Inflammatory macrophage treated with lipopolysaccharide for 4 hours (primary cell): ENCODE results near the gene GRIA3.

ENCODE experiments used
- DNase-seq: peaks from one replicate; pipeline ENCODE4 v3.0.0-alpha.2; 2020

GRIA3 gene

GRCh38 chrX:123201720-123202119 is 17.6 kb downstream of the GRIA3 start:
- DNase-seq = no peak

DNA sequence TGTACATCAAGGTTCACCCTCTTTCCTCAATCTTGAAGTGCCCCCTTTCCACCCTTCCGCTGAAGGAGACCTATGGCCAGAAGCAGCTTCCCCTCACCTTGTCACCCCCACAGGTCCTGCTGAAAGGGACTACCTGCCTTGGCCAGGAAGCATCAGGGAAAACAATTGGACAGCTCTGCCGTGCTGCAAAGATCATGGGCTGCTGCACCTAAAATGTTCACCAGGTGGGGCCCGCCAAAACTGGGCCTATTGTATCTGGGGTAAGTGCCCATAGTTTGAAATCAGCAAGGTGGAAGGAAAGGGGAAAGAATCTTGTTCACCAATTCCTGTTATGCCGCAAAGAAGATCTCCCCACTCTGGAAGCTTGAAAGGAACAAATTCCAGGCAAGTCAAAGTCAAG is 18.4 kb downstream of the GRIA3 start:
- no peak for DNase-seq

- no peak for DNase-seq
These were observed 19.7 kb downstream of the GRIA3 start for GRCh38 chrX:123203772-123204171.

DNA sequence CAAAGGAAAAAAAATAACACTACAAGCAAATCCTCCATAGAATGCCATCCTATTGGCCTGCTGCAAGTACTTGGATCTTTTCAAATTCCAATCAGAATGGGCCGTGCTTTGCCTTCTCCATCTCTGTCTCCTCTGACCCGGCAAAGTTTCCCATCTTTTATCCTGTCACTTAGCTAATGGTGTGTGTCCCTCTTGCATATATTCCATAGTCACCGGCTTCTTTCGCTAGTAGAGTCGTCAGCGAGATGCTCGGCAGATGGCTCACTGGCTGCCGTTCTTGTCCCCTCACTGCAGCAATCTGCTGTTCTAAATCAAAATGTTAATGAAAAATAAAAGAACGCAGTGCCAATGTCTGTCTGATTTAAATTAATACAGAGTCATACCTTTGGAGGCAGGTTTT is 22.1 kb downstream of the GRIA3 start:
- no peak for DNase-seq

GRCh38 chrX:123210252-123210651 is 26.2 kb downstream of the GRIA3 start:
- DNase-seq = no peak

- no peak for DNase-seq
These were observed 31.5 kb downstream of the GRIA3 start for GRCh38 chrX:123215397-123216089.

DNA sequence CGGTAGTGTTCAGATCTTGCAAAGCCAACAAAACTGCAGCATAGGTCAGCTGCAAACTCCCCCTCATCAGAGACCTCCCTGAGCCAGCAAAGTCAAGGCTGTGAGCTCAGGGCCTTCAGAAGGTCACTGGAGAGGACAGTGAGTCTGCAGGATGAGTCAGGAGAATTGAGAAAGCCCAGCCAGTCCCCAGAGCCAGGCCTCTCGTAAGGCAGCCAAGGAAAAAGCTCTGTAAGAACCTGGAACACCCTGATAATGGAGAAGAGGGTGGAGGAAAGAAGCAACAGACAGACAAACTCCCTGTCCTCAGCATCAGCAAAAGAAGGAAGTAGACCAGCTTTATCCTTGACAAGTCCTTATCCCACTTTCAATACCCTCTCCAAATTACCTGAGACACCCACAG is 33.0 kb downstream of the GRIA3 start:
- DNase-seq = no peak

DNA sequence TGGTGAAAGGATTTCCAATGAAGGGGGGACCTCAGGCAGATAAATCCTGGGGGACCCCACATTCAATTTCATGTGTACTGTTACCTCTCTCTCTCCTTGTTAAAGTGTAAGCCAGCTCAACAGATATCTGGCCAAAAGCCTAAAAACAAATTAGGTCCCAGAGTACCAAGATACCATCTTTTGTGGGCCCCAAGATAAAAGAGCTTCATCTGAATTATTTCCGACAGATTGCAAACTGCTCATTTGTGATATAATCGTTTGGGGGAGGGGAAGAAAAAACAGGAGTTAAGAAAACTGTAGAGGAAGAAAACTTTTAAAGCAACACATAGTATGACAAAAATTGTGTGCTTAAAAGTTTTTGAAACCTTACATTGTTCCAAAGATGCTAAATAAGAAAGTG is 33.6 kb downstream of the GRIA3 start:
- DNase-seq = no peak

- no peak for DNase-seq
These were observed 35.8 kb downstream of the GRIA3 start for GRCh38 chrX:123219916-123220315.

DNA sequence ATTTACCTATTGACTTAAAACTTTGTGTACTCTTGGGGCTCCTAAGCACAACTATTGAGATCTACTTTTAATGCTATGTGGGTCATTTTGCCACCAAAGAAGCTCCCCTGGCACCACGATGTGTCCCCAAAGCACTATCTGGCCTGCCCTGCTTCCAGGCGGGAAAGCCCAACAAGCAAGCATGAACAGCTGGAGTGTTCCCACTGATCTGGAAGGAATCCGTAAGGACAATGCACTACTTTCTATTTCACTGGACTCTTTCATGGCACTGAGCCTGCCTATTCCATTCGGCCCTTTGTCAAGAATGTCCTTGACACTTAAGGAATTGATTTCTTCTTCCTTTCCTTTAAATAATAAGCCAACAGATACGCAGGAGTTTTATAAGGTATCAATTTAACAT is 38.8 kb downstream of the GRIA3 start:
- no peak for DNase-seq

DNA sequence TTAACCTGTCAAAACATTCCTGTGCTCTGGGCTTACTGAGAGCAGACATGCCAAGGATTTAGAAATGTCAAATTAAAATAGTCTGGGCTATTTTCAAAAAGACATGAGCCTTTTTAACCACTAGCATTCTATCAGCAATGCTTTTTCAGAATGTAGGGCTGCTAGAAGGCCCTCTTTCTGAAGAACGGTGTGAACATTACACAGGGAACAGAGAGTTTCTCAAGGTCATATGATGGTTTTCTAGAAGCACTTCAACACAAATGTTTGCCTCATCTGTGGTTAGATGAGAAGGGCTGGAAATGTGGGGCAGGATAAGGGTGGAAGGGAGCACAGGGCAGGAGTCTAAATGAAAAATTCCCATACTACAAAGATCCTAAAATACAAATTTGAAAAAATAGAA is 39.3 kb downstream of the GRIA3 start:
- DNase-seq = no peak

DNA sequence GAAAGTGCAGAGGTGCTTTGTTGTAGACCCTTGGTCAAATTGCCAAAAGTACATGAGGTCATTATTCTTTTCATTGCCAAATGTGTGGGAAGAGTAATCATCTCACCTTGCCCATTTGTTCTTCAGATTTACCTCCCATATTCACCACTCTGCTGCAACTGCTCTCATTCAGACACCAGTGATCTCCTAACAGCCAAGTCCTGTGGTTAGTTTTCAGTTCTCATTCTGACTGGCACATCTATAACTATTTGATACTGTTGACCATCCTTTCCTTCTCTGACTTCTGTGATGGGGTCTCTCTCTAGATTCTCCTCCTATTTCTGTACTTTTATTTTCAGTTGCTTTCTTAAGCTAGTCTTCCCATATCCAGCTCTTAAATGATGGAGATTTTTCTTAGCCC is 39.8 kb downstream of the GRIA3 start:
- DNase-seq = no peak

DNA sequence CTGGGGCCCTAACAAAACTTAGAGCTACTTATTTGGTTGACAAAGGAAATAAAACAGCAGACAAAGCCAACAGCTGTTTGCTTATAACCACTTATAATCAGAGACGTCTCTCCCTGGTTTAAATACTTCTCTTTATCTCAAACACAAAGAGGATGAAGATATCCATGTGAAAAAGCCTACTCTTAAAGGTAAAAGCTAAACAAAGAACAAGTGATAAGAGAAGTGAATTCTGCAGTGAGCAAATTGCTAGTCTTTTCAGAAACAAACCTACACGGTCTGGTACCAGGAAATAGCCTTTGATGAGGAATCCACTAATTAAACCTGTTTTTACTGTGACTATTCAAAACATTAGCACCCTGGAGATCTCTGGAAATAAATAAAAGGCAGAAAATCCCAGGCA is 46.7 kb downstream of the GRIA3 start:
- no peak for DNase-seq

DNA sequence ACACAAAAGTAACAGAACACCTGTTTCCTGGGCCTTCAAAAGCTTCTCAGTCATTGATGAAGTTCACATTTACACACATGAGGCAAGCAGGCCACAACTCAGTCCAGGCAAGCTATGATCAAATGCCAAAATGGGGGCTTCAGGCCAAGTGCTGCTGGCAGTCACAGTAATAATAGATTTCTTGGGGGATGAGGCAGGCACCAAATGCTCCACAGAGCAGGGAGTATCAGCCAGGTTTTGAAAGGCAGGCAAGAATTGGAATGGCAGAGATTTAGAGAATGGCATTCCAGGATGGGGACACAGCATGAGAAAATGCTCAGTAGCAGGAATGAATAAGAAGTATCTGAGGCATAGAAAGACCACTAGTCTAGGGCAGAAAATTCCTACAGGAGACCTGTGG is 52.8 kb downstream of the GRIA3 start:
- DNase-seq = no peak

GRCh38 chrX:123237271-123237670 is 53.2 kb downstream of the GRIA3 start:
- no peak for DNase-seq

DNA sequence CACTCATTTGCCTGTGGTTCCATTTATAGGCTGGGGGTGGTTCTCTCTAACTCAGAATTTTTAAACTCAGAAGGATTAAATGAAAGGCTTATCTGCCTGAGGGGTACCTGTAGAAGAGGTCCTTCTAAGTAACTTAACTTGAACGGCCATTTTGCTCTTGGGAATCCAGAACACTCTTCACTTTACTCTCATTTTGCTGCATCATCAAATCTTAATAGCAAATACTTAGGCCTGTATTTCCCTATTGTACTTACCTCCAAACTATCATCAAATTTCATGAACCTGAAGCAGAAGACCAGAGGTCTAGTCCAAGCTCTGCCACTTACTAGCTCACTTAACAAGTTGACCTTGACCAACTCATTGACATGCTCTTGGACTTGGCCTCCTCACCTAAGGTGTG is 70.4 kb downstream of the GRIA3 start:
- DNase-seq = no peak

DNA sequence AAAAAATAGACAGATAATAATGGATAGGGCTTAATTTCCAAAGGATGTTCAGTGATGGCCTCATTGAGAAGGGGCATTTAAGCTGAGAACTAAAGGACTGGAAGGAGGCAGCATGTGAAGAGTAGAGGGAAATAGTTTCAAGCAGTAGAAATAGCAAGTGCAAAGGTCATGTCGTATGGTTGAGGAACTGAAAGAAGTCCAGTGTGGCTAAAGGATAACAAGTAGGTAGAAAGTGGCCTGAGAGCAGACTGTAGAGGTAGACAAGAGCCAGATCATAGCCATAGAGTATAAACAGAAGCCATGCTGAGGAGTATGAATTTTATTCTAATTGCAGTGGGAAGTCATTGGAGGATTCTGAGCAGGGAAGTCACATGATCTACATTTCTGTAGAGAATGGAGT is 72.3 kb downstream of the GRIA3 start:
- DNase-seq = no peak

GRCh38 chrX:123260920-123261418 is 76.9 kb downstream of the GRIA3 start:
- DNase-seq = no peak

GRCh38 chrX:123263270-123263669 is 79.2 kb downstream of the GRIA3 start:
- no peak for DNase-seq

DNA sequence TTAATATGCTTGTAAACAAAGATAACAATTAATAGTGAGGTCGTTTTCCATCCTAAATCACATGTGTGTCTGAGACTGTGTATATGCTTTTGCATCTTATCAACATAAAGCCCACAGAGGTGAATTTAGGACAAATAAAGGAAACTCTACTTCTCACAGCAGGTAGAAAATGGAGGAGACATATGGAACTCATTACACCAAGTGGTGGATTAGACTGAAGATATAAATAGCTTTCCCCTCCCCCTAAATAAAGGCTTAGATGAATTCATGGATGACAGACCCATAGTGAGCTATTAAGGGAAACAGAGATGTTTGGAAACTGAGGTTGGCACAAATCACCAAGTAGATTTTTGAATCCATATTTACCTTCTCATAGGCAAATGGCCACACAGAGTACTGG is 79.7 kb downstream of the GRIA3 start:
- no peak for DNase-seq

- no peak for DNase-seq
These were observed 83.1 kb downstream of the GRIA3 start for GRCh38 chrX:123267220-123267619.

GRCh38 chrX:123271902-123272301 is 87.8 kb downstream of the GRIA3 start:
- DNase-seq = no peak

GRCh38 chrX:123272630-123273029 is 88.6 kb downstream of the GRIA3 start:
- no peak for DNase-seq

DNA sequence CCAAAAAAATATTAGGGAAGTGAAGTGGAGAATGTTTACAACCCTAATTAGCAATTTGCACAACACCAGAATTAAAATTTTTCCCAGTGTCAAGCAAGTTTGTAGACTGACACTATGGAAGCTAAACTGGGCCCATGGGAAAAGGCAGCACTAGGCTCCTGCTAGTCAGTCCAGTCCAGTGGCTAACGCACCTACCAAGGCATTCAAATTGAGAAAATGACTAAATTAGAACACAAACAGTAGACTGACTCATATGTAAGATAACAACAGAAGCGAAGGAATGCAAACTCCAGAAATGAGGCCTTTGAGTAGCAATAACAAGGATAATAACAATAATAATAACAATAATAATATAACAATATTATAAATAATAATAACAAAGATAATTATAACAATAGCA is 90.7 kb downstream of the GRIA3 start:
- no peak for DNase-seq

GRCh38 chrX:123277347-123277746 is 93.3 kb downstream of the GRIA3 start:
- DNase-seq = no peak
